ENCODE measurements around the gene DNAAF8.
"Not testable (repeated sequence)": the region's sequence is repeated elsewhere in the genome, so short reads cannot be mapped to it uniquely, and the experiment has no call there.

Gene DNAAF8

GRCh38 chr16:4760221-4760910, 26.0 kb downstream of the DNAAF8 start:
- no peak for DNase-seq

- no peak for DNase-seq
These were observed 27.9 kb downstream of the DNAAF8 start for GRCh38 chr16:4762205-4762604.

- DNase-seq = no peak
These were observed 29.5 kb downstream of the DNAAF8 start for GRCh38 chr16:4763791-4764190.

- DNase-seq = no peak
These were observed 31.5 kb downstream of the DNAAF8 start for GRCh38 chr16:4765511-4766474.

- DNase-seq = peak; percentile 86
These were observed 32.7 kb downstream of the DNAAF8 start, which contains the start of gene ZNF500 for GRCh38 chr16:4766875-4767628. ZNF500 (minus strand) TSS chr16:4767162; CDS start chr16:4765978, 1,184 bp downstream.

GRCh38 chr16:4767872-4768548, 33.7 kb downstream of the DNAAF8 start:
- DNase-seq = no peak

DNA sequence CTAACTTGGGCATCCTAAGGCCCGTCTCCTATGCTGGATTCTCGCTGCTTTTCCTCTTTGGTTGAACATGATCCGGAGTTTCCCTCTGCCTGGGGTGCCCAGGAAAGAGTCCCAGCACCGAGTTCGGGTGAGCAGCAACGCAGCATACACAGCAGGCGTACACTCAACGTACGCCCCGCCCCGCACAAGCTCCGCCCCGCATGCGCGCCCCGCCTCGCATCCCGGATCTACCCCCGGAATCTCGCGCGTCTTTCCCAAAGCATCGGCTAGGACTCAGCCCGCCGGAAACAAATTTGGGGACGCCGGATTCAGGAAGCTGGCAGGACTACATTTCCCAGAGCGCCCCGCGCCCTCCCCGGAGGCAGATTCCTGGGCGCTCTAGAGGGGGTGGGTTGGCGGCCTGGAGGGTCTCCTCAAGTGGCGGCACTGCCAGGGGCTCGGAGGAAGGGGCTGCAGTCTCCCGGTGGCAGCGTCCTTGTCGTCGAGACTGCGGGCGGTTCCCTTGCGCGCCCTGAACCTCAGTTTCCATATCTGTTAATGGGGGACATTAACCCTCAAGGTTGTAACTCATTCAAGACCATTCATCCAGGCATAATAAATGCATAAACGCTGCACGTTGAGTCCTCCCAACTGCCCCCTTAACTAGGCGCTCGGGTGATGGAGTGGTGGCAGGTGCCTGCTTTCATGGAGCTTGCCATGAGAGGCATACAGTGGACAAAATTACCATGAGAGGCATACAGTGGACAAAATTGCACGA, 34.4 kb downstream of the DNAAF8 start:
- peak; percentile 85 for DNase-seq

- DNase-seq = no peak
These were observed 34.9 kb downstream of the DNAAF8 start for GRCh38 chr16:4769306-4769638.

DNA sequence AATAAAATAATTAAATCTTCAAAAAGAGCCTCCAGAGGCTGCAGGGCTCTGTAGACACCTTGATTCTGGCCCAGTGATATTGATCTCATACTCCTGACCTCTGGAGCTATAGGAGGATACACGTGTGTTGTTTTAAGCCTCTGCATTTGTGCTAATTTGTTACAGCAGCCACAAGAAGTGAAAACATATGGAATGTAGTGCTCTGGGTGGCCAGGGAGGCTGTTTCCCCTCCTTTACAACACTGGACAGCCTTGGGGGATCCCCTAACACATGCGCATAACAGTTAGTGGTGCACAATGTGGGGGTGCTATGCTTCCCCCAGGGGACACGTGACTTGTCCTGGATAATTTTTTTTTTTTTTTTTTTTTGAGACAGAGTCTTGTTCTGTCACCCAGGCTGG, 37.3 kb downstream of the DNAAF8 start:
- no peak for DNase-seq

GRCh38 chr16:4772351-4772750, 38.0 kb downstream of the DNAAF8 start:
- no peak for DNase-seq

DNA sequence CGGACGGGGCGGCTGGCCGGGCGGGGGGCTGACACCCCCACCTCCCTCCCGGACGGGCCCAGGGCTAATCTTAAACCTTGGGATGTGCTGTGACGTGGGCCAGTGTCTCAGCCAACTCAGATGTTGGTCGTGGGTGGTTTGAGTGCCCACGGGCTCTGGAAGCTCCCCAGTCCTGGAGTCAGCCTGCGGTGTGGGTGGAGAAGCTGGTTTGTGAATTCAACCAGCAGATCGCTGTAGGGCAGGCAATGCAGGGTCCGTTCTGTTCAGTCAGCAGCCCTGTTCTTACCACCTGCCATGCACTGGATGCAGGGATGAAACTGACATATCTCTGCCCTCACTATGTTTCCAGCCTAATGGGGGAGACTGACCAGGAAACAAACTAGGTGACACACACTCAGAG, 40.7 kb downstream of the DNAAF8 start:
- no peak for DNase-seq

DNA sequence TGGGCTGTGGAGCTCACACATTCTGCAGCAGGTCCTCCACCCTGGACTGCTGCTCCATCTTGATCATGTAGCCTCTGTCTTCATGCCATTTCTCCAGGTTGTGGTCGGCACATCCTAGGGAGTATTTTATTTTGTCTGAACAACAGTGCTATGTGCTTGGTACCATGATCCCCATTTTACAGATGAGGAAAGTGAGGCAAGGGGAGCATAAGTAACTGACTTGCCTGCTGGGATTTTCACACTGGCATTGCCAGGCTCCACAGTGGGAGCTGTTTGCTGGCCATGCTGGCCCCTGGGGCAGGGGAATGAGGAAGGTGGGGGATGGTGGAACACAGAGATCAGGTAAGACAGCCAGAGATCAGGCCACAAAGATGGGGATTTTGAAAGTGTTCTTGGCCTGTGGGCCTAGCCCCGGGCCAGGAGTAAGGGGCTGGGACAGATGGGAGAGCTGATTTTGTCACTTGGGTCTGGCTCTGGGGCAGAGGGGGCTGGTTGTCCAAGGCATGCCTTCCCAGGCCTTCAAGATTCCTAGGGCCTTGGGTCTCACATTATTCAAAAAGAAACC, 41.9 kb downstream of the DNAAF8 start:
- DNase-seq = no peak

DNA sequence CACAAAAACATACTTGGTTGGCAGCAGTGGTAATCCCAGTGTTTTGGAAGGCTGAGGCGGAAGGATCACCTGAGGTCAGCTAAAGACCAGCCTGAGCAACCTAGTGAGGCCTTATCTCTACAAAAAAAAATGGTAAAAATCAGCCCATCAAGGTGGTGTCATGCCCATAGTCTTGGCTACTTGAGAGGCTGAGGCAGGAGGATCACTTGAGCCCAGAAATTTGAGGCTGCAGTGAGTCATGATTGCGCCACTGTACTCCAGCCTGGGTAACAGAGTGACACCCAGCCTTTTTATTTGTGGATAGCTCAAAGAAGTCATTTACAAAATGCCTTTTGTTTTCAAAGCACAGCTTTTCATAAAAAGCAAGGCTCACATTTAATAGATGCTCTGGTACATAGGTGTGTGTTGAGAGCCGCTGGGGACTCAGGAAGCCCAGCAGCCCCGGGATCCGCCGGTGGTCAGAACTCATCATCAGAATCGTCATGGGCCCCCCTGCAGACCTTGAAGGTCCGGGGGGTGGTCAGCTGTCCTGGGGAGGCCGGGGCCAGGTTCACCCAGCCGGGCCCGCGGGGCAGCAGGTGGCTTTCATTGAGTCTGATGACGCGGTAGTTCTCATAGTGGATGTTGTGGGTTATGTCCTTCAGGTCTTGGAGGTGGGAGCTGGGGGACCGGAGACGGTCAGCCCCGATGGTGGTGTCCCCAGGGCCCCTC, 43.2 kb downstream of the DNAAF8 start:
- no peak for DNase-seq

DNA sequence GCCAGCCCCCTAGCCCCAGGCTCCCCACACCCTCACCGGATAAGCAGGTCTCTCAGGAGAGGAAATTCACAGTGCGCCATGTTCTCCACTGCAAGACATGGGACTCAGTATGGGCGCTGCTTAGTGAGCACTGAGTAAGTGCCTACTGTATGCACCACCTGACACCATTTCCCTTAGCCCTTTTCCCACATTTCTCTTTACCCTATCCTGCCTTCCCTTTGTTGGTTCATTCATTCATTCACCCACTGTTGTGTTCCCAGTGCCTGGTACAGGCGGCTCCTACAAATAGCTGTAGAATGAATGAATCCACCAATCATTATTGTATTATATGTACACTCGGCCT, 43.7 kb downstream of the DNAAF8 start:
- DNase-seq = no peak

DNA sequence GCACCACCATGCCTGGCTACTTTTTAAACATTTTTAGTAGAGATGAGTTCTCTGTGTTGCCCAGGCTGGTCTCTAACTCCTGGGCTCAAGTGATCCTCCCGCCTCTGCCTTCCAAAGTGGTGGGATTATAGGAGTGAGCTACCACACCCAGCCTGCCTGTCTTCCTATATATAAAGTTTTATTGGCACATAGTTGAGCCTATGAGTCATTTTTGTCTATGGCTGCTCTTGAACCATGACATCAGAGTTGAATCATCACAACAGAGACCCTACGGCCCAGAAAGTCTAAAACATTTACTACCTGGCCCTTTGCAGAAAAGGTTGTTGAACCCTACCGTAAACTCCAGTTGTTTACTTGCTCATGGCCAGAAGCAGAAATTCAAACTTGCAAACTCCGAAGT, 45.9 kb downstream of the DNAAF8 start:
- no peak for DNase-seq

DNA sequence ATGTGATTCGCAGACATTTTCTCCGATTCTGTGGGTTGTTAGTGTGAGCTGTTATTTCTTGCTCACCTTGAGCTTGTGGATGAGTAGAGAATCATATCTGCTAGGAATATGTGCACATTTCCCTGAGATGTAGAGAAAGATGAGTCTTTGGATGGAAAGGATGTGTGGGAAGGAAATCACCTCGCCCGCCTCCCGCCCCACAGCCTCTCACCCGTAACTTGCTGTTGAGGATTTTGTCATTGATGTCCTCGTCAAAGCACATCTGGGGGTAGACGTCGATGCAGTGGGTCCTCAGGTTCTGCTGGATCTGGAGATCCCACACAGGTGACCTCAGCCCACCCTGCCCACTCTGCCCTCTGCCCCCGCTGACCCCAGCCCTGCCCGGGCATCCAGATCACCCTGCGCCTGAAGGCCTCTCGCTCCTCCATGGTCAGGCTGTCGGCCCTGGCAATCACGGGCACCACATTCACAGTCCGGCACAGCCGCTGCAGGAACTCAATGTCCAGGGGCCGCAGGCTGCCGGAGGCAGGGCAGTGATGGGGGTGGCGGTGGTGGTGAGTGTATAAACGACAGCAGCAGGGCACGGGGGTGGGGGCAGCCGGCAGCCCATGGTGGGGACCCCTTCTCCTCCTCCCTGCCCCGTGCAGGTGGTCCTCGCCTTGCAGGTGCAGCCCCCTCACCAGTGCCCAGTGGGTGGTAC, 49.1 kb downstream of the DNAAF8 start:
- no peak for DNase-seq

DNA sequence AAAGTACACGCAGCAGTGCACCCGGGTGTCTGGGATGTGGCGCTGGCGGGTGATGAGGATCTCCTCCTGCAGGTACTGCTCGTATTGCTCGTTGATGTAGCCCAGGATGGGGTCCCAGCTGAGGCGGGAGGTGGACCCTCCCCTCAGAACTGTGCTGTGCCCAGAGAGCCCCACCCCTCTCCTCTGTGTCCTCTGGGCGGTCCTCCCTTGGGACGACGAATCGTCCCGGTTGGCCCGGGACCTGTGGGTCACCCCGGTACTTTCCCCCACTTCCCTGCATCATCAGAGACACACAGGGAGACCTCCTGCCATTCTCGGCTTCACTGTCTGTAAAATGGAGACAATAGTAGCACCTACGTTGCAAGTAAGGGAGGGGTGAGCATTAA, 49.6 kb downstream of the DNAAF8 start:
- DNase-seq = no peak

DNA sequence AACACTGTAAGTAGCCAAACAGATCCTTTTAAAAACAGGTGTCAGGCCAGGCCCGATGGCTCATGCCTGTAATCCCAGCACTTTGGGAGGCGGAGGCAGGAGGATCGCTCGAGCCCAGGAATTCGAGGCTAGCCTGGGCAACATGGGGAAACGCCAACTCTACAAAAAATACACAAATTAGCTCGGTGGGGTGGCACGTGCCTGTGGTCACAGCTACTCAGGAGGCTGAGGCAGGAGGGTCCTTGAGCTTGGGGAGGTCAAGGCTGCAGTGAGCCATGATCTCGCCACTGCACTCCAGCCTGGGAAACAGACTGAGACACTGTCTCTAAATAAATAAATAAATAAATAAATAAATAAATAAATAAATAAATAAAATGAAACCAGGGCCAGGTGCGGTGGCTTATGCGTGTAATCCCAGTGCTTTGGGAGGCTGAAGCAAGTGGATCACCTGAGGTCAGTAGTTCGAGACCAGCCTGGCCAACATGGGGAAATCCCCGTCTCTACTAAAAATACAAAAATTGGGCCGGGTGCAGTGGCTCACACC, 50.2 kb downstream of the DNAAF8 start:
- DNase-seq = not testable (repeated sequence)

- no peak for DNase-seq
These were observed 51.6 kb downstream of the DNAAF8 start for GRCh38 chr16:4785758-4786433.

- DNase-seq = no peak
These were observed 52.7 kb downstream of the DNAAF8 start for GRCh38 chr16:4787068-4787467.
